SU-DHL-6 (cell line): ENCODE data around the gene GPR35.

ENCODE experiments used
- H2AFZ ChIP-seq: fragments of 200-600 bp; sonication (generic); 2 replicates; pipeline ENCODE4 v1.6.1; 2014; ENCODE audit warnings: low read depth, mild to moderate bottlenecking, moderate library complexity, mixed read lengths, antibody characterized with exemption, low read length; ENCODE audit not compliant: severe bottlenecking
- H3F3A ChIP-seq: fragments of 200-600 bp; shearing (Covaris generic); 2 replicates; pipeline ENCODE4 v1.6.0; 2016; ENCODE audit warnings: antibody characterized with exemption, mild to moderate bottlenecking; ENCODE audit not compliant: insufficient read depth
- H3K27ac ChIP-seq: fragments of 200-600 bp; sonication (generic); 2 replicates; pipeline ENCODE4 v1.5.1; 2016; ENCODE audit warnings: low read depth, mild to moderate bottlenecking, low read length, moderate library complexity, mixed read lengths
- H3K27me3 ChIP-seq: fragments of 200-600 bp; sonication (generic), shearing (Covaris generic); 2 replicates; pipeline ENCODE4 v1.6.0; 2014; ENCODE audit warnings: mild to moderate bottlenecking, low read length
- H3K36me3 ChIP-seq: fragments of 200-600 bp; sonication (generic); 2 replicates; pipeline ENCODE4 v1.6.1; 2014; ENCODE audit warnings: mild to moderate bottlenecking, low read length, mixed read lengths
- H3K4me2 ChIP-seq: fragments of 300-600, 200-600 bp; shearing (Covaris generic), sonication (generic); 2 replicates; pipeline ENCODE4 v1.6.0; 2014; ENCODE audit warnings: low read length, low read depth, mild to moderate bottlenecking; ENCODE audit not compliant: poor library complexity, severe bottlenecking
- H3K4me3 ChIP-seq: fragments of 200-600 bp; sonication (generic); 2 replicates; pipeline ENCODE4 v1.5.1; 2014; ENCODE audit warnings: antibody characterized with exemption, low read length, mild to moderate bottlenecking, mixed read lengths; ENCODE audit not compliant: insufficient read depth, poor library complexity, severe bottlenecking
- H3K79me2 ChIP-seq: fragments of 200-600 bp; sonication (generic); 2 replicates; pipeline ENCODE4 v1.6.1; 2014; ENCODE audit warnings: mild to moderate bottlenecking, low read length, moderate library complexity; ENCODE audit not compliant: insufficient read depth
- H3K9ac ChIP-seq: fragments of 200-600 bp; sonication (generic); 2 replicates; pipeline ENCODE4 v1.7.0; 2014; ENCODE audit warnings: mild to moderate bottlenecking, low read length
- H3K9me2 ChIP-seq: fragments of 200-600 bp; sonication (generic); replicated peaks from 2 replicates; pipeline ENCODE4 v1.6.1; 2014; ENCODE audit warnings: low read length; ENCODE audit not compliant: insufficient read depth
- H3K9me3 ChIP-seq: fragments of 200-600 bp; sonication (generic); 2 replicates; pipeline ENCODE4 v1.6.1; 2014; ENCODE audit warnings: low read length, mixed read lengths; ENCODE audit not compliant: insufficient read depth
- H4K20me1 ChIP-seq: fragments of 200-600 bp; sonication (generic); 2 replicates; pipeline ENCODE4 v1.6.1; 2014; ENCODE audit warnings: low read depth, mild to moderate bottlenecking, antibody characterized with exemption, low read length, moderate library complexity, mixed read lengths
- EZH2phosphoT487 ChIP-seq: fragments of 200-600 bp; sonication (generic), shearing (Covaris generic); conservative IDR thresholded peaks from 2 replicates; pipeline ENCODE4 v1.6.1; 2018; ENCODE audit warnings: mild to moderate bottlenecking, antibody characterized with exemption, low read length, moderate library complexity, mixed read lengths
- TF ChIP-seq, protein P1 (sequence below): fragments of 200-600 bp; sonication (generic); IDR thresholded peaks from one replicate; pipeline ENCODE4 v1.5.1; 2017; ENCODE audit warnings: antibody characterized with exemption, mild to moderate bottlenecking, low read length, moderate library complexity; ENCODE audit not compliant: insufficient read depth, poor library complexity, severe bottlenecking

GPR35 gene

DNA sequence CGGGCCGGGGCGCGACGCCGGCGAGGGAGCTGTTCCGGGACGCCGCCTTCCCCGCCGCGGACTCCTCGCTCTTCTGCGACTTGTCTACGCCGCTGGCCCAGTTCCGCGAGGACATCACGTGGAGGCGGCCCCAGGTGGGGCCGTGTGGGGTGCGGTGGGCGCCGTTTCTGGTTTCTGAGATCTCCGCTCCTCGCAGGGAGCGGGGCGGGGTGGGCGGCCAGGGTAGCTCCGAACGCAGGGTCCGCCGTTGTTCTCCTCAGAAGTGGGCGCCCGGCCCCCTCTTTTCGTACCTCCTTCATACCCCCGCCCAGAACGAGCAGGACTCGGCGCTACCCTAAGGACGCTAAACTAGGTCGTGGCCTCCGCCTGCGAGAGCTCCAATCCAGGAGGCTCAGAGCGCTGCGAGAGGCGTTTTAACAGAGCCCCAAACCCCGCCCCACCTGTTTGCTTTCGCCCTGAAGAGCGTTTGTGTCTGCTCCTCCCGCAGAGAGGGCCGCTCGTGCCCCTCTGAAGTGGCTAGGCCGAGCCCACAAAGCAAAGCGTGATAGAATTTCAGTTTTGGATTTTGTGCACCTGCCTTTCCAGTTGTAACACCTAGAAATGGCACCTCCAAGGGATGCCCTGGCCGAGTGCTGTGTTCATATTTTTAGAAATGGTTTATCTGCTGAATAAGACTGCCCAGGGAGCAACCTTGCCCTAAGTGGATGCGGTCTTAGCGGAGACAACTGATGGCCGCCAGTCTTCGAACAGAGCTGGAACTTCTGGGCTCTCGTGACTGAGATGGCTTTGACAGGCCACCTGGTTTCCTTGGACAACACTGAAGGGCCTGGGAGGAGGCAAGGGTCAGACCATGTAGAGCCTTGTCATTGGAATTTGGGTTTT lies 38.1 kb upstream of the GPR35 start:
- Histone ChIP-seq H3K27me3 (no peaks in the 10 kb centered on the region), H3K9ac (peak overlapping the region; percentile 90), H3K4me3 (peak overlapping the region; percentile 94), H3F3A (peaks cover 16% of the 10 kb centered on the region), H4K20me1 (peaks cover 7% of the 10 kb centered on the region; the same call in 1 of the 2 replicates), H3K9me2 (no peaks in the 10 kb centered on the region), H3K9me3 (no peaks in the 10 kb centered on the region), H2AFZ (peak overlapping the region; percentile 71), H3K36me3 (no peaks in the 10 kb centered on the region), H3K27ac (peak overlapping the region; percentile 96), H3K79me2 (peaks cover 60% of the 10 kb centered on the region), H3K4me2 (peak overlapping the region; percentile 88)
- no peak for TF ChIP-seq EZH2phosphoT487
- TF ChIP-seq, protein P1, sequence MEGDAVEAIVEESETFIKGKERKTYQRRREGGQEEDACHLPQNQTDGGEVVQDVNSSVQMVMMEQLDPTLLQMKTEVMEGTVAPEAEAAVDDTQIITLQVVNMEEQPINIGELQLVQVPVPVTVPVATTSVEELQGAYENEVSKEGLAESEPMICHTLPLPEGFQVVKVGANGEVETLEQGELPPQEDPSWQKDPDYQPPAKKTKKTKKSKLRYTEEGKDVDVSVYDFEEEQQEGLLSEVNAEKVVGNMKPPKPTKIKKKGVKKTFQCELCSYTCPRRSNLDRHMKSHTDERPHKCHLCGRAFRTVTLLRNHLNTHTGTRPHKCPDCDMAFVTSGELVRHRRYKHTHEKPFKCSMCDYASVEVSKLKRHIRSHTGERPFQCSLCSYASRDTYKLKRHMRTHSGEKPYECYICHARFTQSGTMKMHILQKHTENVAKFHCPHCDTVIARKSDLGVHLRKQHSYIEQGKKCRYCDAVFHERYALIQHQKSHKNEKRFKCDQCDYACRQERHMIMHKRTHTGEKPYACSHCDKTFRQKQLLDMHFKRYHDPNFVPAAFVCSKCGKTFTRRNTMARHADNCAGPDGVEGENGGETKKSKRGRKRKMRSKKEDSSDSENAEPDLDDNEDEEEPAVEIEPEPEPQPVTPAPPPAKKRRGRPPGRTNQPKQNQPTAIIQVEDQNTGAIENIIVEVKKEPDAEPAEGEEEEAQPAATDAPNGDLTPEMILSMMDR: no peak

DNA sequence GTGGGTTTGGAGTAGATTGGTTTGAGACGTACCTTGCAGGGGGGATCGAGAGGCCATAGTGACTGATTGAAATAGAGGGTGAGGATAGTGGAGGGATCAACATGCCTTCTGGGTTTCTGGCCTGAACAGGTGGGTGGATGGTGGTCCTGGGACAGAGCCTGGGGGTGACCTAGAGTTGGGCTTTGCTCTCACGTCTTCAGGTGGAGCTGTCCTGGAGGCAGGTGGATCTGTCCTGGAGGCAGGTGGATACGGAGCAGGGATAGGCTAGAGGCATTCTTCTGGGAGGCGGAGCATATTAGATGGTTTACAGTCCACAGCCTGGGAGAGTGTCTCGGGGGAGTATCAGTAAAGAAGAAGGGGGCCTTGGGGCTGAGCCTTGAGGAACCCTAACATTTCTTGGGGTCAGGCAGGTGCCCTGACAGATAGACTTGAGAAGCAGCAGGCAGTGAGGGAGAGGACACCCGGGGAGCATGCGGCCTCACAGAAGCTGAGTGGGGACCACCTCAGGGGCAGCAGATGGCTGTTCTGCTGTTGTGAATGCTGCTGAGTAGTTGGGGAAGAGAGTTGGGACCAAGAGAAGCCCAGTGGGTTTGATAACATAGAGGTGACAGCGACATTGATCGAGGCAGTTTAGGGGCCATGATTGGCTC lies 37.1 kb upstream of the GPR35 start:
- Histone ChIP-seq H3K9ac (peak overlapping the region; percentile 90), H3K27ac (no peak overlapping the region), H3K27me3 (no peaks in the 10 kb centered on the region), H3K36me3 (no peaks in the 10 kb centered on the region), H3K9me3 (no peaks in the 10 kb centered on the region), H3K4me3 (peak overlapping the region; percentile 94), H4K20me1 (peaks cover 7% of the 10 kb centered on the region; the same call in 1 of the 2 replicates), H2AFZ (no peak overlapping the region), H3K79me2 (peaks cover 53% of the 10 kb centered on the region), H3K9me2 (no peaks in the 10 kb centered on the region), H3F3A (peaks cover 16% of the 10 kb centered on the region), H3K4me2 (peak overlapping the region; percentile 88)
- TF ChIP-seq EZH2phosphoT487: no peak
- TF ChIP-seq, protein P1: no peak

DNA sequence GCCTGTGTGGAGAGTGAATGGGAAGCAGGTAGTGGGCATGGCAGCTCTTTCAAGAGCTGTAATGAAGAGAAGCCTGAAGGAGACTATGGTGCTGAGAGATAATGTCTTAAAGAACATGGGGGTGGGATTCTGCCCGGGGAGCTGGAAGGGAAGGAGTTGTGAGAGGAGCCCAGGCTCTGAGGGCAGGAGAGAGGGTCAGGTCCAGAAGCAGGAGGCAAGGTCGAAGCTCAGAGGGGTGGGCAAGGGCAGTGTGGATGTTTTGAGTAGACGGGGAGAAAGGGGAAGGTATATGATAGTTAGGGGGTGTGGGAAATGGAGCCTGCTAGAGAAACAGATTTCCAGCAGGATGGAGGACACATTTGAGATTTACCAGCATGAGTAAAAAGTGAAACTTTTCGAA lies 36.6 kb upstream of the GPR35 start:
- TF ChIP-seq, protein P1: no peak
- TF ChIP-seq EZH2phosphoT487: no peak
- H3K4me2 ChIP-seq: peak overlapping the region; percentile 88
- H3K27me3 ChIP-seq: no peaks in the 10 kb centered on the region
- H3K27ac ChIP-seq: no peak overlapping the region
- H3K79me2 ChIP-seq: peaks cover 48% of the 10 kb centered on the region
- no peaks in the 10 kb centered on the region for H3K9me3 ChIP-seq
- H3K36me3 ChIP-seq: no peaks in the 10 kb centered on the region
- H3F3A ChIP-seq: peaks cover 16% of the 10 kb centered on the region
- no peak overlapping the region for H2AFZ ChIP-seq
- no peak overlapping the region for H3K9ac ChIP-seq
- H3K9me2 ChIP-seq: no peaks in the 10 kb centered on the region
- H4K20me1 ChIP-seq: peaks cover 7% of the 10 kb centered on the region; the same call in 1 of the 2 replicates
- H3K4me3 ChIP-seq: no peak overlapping the region
